Heart right ventricle (tissue), 16 donors: Measurements from ENCODE around the gene A4GALT. TPM values are rescaled to one million over a fixed set of nuclear protein-coding genes. Genes with fewer than 3 reads are reported as not detected.

Experiments
- ATAC-seq, 8 donors: fragments of 200-7000 bp; cut with Tn5 transposase; one replicate each; pipeline ENCODE4 v1.9.1; 2020; ENCODE audit warnings: mild to moderate bottlenecking in 8 of 8, moderate library complexity in 8 of 8, moderate number of reproducible peaks in 1 of 8
- DNase-seq, 2 donors: peaks; one replicate each; pipeline ENCODE4 v3.0.0-alpha.2; 2020
- H3K27ac ChIP-seq, 10 donors: fragments of 200-600 bp; sonication (generic) in 2 of 10; one replicate each; pipeline versions ENCODE4 v1.5.0 to v1.8.0; 2020 to 2022; ENCODE audit warnings: mild to moderate bottlenecking in 3 of 10
- H3K27me3 ChIP-seq, 7 donors: fragments of 200-600 bp; one replicate each; pipeline ENCODE4 v1.8.0; 2021 to 2022; ENCODE audit warnings: mild to moderate bottlenecking in 2 of 7
- H3K36me3 ChIP-seq, 9 donors: fragments of 200-600 bp; sonication (generic) in 1 of 9; one replicate each; pipeline versions ENCODE4 v1.5.0 to v1.8.0; 2020 to 2022; ENCODE audit warnings: mild to moderate bottlenecking in 2 of 9
- H3K4me1 ChIP-seq, 9 donors: fragments of 200-600 bp; sonication (generic) in 1 of 9; one replicate each; pipeline versions ENCODE4 v1.5.0 to v1.8.0; 2020 to 2022; ENCODE audit warnings: mild to moderate bottlenecking in 4 of 9
- H3K4me3 ChIP-seq, 10 donors: fragments of 200-600 bp; sonication (generic) in 2 of 10; one replicate each; pipeline versions ENCODE4 v1.5.0 to v1.8.0; 2020 to 2022; ENCODE audit warnings: mild to moderate bottlenecking in 7 of 10, moderate library complexity in 2 of 10
- H3K9me3 ChIP-seq, 11 donors: fragments of 200-600 bp in 10 of 11; sonication (generic) in 2 of 11; one replicate each; pipeline versions ENCODE4 v1.5.0 to v1.8.0; 2013 to 2022; ENCODE audit warnings: mild to moderate bottlenecking in 2 of 11, control low read depth in 1 of 11, moderate library complexity in 1 of 11
- CTCF ChIP-seq, 9 donors: fragments of 200-600 bp; sonication (generic) in 2 of 9; IDR thresholded peaks; one replicate each; pipeline versions ENCODE4 v1.5.0 to v1.8.0; 2021 to 2022; ENCODE audit warnings: antibody characterized with exemption in 9 of 9, mild to moderate bottlenecking in 5 of 9, moderate library complexity in 1 of 9
- WGBS, 2 donors: extraction: QIAGEN DNeasy Blood & Tissue Kit; methylation state at CpG; one replicate each; pipeline ENCODE4 v1.1.7; 2013; ENCODE audit warnings: inconsistent platforms in 1 of 2; 5-methylcytosine and 5-hydroxymethylcytosine counted together
- intact Hi-C, 10 donors: fragments of 100-400 bp; cut with DNase I; formaldehyde crosslinking; loops; one replicate each; pipeline versions ENCODE4 v1.11.1 to v1.14.2; 2022
- polyA plus RNA-seq, 2 donors: library from polyadenylated mRNA; stranded (reverse); fragments of 200-250 nt; gene quantifications; one replicate each; pipeline ENCODE4 v1.2.3, GENCODE V29; 2013
- total RNA-seq, 10 donors: library from RNA; stranded (reverse); fragmentation: NEBNext Ultra II Directional in 3 of 10; extraction: Animal tissue kit (Norgen Biotek cat#: 25700) in 3 of 10; gene quantifications; one replicate each; pipeline versions ENCODE4 v1.2.1 to v1.2.4, GENCODE V29; 2021 to 2023
- donor health status: Arrhythmogenic right ventricular cardiomyopathy.
- donor health status: ischemic (EF 13 %, LVEDD 7.1; RV severe dilation, severe dysfunction).
- donor health status: healthy with polysubstance abuse.
- donor health status: DM: no; HTN: yes; CAD: no.
- donor health status: DM: no; HTN: no; CAD: no.
- donor health status: ischemic (EF 25% LVEDD 6.9; RV normal size, moderate dysfunction).
- donor health status: ischemic (EF 25% LVEDD 5.7; RV mildly dilated, moderate dysfunction).
- donor health status: healthy.
- donor health status: DM: yes; HTN: yes; CAD: no.
- donor health status: Ischemic cardiomyopathy.
- donor health status: ischemic (EF 35%, LVEDD 5.7; RV mildly dilated, moderate dysfunction).
- donor health status: nonischemic (EF 11% LVEDD 7.7; RV severe dilation, severe dysfunction).
- donor health status: DM: yes; HTN: yes; CAD: no.
- donor health status: PGD.
- donor health status: ischemic (EF 29% LVEDD 5.4; RV normal size, mild dysfunction).
- donor health status: nonischemic (EF 23%, LVEDD 6.1; RV moderate dilation, normal function).

A4GALT gene
- total and polyA plus RNA-seq, 12 donors, result 61.4 to 167 (median 87.1) TPM

DNA sequence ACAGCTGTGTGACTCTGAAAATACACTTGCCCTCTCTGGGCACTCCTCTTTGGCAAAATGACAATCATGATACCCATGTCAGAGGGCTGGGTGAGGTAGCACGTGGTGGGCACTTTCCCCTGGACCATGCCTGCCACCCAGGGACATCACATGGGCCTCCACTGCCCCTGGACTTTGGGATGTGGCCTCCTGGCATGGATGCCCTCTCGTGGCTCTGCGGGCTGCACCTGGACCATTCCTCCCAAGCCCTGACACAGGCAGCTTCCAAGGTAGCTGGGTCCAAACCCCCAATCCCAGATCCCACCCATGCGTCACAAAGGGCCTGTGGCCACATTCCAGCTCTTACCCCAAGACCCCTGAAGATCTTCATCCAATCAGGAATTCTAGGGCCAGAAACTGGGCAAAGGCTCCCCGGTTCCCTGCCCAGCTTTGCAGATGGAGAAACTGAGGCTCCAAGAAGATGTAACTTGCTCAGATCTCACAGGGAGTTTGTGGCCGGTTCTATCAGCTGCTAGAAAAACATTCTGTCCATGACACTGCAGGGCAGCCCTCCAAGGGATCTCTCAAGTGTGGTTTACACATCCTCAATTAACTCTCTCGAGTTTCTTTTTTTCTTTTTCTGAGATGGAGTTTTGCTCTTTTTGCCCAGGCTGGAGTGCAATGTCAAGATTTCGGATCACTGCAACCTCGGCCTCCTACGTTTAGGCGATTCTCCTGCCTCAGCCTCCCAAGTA is 36.0 kb downstream of the A4GALT start:
- Histone ChIP-seq H3K4me1 (peaks cover 73 to 100% (median 96%) of the 10 kb centered on the region in 9 donors), H3K36me3 (peaks cover 0 to 4% (median 0%) of the 10 kb centered on the region in 9 donors), H3K27ac (peak overlapping the region; percentile 70 to 96 (median 92)), H3K9me3 (no peaks in the 10 kb centered on the region), H3K27me3 (no peaks in the 10 kb centered on the region), H3K4me3 (no peak overlapping the region)
- no peak for DNase-seq
- TF ChIP-seq CTCF (IDR thresholded peaks at IDR 0.05), result no peak
- ATAC-seq, result no peak
- WGBS, 2 donors, result 72 to 73% methylated on average over 11 of the region's 11 CpGs
- intact Hi-C loops, result loop anchor here in 3 of 10 donors (5.0 kb wide), 2 partner anchors 33 to 38 kb away; partner anchors contain the start of gene A4GALT (in 1 of the 3)

DNA sequence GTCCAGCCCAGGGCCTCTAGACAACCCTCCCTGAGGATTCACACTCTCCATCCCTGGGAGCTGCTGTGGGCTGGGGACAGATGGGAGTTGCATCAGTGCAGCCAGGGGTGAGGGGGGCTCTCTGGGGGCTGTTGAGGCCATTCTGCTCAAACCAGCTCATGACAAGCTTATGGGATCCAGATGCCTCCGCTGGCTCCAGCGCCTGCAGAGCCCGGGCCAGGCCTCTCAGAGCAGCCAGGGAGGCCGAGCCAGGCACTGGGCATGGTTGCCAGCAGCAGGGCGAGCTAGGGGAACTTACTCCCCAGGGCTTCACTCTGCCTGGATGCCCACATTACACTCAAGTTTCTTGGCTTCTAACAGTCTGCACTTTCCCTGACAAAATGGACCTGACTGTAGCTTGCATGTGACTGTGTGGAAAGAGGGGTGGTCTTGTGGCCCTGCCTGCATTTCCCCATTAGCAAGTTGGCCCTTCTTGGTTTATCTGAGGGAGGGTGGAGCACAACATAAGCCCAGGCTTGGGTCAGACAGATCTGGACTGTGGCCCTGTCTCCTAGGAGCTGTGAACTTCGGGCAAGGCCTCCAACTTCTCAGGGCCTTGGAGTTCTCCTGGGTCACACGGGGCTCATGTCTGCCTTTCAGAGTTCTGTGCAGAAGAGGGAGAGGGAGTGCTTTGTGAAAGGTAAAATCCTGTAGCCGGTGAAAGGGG is 36.9 kb downstream of the A4GALT start:
- Histone ChIP-seq H3K9me3 (peaks cover 0 to 3% (median 0%) of the 10 kb centered on the region in 11 donors), H3K27me3 (no peaks in the 10 kb centered on the region), H3K36me3 (no peaks in the 10 kb centered on the region), H3K27ac (peak overlapping the region; percentile 70 to 96 (median 92)), H3K4me3 (no peak overlapping the region), H3K4me1 (peaks cover 65 to 98% (median 90%) of the 10 kb centered on the region in 9 donors)
- no peak for TF ChIP-seq CTCF (IDR thresholded peaks at IDR 0.05)
- 34 to 39% methylated on average over 8 of the region's 8 CpGs for WGBS, 2 donors
- ATAC-seq (peak; percentile 23 to 66 (median 48)), DNase-seq (peak; percentile 74 to 85)
- intact Hi-C loops, result loop anchor here in 3 of 10 donors (5.0 kb wide), 2 partner anchors 34 to 39 kb away; partner anchors contain the start of gene A4GALT (in 1 of the 3)

- peak overlapping the region in 9 of 10 donors; percentile 90 to 96 (median 93) for H3K27ac ChIP-seq
- no peaks in the 10 kb centered on the region for H3K27me3 ChIP-seq
- intact Hi-C loops, result loop anchor here in 3 of 10 donors (5.0 kb wide), 2 partner anchors 35 to 40 kb away; partner anchors contain the start of gene A4GALT (in 1 of the 3)
- ATAC-seq (peak in 1 of 8 donors; percentile 12), DNase-seq (no peak)
- TF ChIP-seq CTCF (IDR thresholded peaks at IDR 0.05), result no peak
- H3K9me3 ChIP-seq, result peaks cover 0 to 7% (median 0%) of the 10 kb centered on the region in 11 donors
- H3K36me3 ChIP-seq, result no peaks in the 10 kb centered on the region
- H3K4me3 ChIP-seq, result no peak overlapping the region
- H3K4me1 ChIP-seq, result peaks cover 55 to 98% (median 91%) of the 10 kb centered on the region in 9 donors
- WGBS, 2 donors, result 60 to 61% methylated on average over 10 of the region's 10 CpGs
These were observed 38.4 kb downstream of the A4GALT start for GRCh38 chr22:42682113-42682851.
